ENCODE data around the gene FSTL5. TPM values are rescaled to one million over a fixed set of nuclear protein-coding genes. Genes with fewer than 3 reads are reported as not detected.
"Not testable (repeated sequence)": the region's sequence is repeated elsewhere in the genome, so short reads cannot be mapped to it uniquely, and the experiment has no call there.

FSTL5 gene
- total RNA-seq: not detected
- long read RNA-seq, donor 1: 0 reads
- long read RNA-seq, donor 2: 0 reads

DNA sequence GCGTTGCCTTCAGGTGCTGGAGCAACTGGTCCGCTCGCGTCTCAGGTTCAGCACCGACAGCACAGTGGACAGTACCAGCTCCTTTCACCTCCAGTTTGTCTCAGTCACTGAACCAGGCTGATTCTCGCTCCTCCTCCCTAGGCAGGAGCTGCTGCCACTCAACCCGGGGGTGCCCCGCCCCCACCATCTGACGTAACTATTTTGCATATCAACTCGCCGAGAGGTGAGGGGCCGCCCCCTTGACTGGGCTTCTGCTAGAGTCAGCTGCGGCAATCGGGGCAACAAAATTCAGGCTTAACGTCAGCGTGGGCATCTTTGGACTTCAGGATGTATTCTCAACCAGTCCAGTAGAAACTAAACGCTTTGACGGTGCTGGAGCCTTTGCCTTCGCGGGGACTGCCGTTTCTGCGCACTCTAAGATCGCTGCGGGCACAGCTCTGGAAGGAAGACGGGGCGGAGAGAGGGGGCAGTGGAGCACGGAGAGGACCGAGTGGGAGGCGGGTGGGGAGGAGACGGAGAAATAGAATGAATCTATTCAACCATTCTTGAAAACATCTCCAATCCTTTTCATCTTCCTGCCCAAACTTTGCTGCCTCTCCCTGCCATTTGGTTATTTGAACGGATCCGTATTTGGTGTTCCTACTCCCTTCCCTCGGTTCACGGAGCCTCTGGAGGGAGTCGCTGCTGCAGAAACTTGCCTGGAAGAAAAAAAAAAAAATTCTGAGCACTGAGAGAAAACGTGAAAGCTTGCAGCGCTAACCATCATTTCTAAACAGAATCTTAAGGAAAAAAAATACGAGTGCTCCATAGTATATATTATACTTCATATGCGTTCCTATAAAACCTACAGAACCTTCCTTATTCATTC lies at the start of gene FSTL5:
Gene FSTL5, minus strand, starts transcription at position 109 of the 868 bp plus-strand sequence. CDS start 52,604 bp downstream, outside the sequence.
- intact Hi-C loops (cut with DNase I): no loop called here
- peak; percentile 76 for DNase-seq (ENCODE audit: low spot score)

DNA sequence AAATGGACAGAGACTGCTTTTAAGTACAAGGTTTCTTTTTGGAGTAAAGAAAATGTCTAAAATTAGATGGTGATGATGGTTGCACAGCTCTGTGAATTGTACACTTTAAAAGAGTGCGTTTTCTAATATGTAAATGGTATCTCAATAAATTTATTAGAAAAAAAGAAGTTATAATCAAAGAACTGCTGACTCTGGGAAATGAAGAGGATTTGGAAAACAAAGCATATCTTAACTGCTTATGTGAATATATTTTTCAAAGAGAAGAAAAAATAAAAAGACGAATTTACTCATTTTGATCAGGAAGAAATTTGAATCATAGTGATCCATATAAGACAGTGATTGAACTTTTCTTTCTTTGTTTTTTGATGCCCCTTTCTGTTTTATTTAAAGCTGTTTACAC lies 45.9 kb upstream of the FSTL5 start:
- intact Hi-C loops (cut with DNase I): no loop called here
- no peak for DNase-seq (ENCODE audit: low spot score)

DNA sequence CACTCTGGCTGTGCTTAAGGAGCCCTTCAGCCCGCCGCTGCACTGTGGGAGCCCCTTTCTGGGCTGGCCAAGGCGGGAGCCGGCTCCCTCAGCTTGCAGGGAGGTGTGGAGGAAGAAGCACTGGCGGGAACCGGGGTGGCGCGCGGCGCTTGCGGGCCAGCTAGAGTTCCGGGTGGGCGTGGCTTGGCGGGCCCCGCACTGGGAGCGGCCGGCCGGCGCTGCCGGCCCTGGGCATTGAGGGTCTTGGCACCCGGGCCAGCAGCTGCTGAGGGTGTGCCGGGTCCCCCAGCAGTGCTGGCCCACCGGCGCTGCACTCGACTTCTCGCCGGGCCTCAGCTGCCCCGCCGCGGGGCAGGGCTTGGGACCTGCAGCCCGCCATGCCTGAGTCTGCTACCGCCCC lies 39.7 kb upstream of the FSTL5 start:
- peak; percentile 55 for DNase-seq (ENCODE audit: low spot score)
- intact Hi-C loops (cut with DNase I): not testable (repeated sequence)

DNA sequence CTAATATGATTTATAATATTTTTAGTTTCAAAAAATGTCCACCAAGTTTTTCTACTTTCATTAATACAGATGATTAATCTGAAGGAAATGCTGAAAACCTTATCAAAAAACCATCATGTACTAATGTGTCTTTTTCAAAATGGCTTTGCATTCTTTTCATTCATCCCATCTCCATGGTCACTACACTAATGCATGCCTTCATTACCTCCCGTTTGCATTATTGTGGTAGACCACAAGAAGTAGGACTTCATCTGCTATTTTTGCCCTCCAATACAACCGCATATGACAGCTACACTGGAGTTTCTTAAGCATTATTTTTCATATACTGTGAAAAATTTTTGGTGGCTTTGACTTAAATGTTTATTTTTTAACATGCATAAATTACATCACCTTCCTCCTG lies 37.9 kb upstream of the FSTL5 start:
- intact Hi-C loops (cut with DNase I): no loop called here
- DNase-seq (ENCODE audit: low spot score): no peak

DNA sequence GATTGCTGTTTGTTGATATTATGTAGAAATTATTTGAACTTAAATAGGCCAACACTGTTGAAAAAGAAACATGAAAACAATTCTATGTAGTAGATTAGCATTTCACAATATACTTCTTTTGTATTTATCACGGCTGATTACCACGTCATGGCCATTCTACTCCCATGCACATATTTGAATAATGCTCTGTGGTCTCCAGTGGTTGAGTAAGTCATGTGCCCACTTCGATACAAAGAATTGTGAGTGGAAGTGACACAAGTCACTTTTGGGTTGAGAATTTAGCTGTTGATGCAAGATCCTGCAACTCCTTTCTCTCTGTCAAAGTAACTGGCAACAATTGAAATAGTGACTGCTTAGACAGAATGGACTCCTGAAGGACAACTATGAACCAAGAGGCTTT lies 6.7 kb upstream of the FSTL5 start:
- no peak for DNase-seq (ENCODE audit: low spot score)
- intact Hi-C loops (cut with DNase I): no loop called here

DNA sequence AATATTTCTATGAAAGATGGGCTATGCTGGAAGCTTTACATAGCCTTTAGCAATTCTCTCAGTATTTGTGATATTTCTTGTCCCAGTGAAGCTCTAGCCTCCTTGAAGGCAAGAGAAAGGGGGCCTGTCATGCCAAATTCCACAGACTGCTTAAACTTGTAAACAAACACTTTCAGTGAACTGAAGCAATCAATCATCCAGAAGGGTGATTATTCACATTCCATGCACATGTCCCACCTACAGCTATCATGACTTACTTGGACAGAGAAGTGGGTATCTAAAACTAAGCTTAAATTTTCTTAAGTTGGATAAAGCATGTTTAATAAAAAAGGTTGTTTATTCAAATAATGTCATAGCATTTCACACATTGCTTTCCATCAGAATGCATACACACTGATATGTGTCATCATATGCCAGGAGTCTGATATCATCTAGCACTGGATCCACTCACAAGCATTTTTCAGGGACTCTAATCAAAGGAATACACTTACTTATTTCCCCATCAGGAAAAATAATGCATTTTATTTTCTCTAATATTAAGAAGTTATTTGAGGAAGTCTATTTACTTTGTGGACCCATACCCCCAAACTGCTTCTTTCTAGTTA lies 1.2 kb upstream of the FSTL5 start:
- no peak for DNase-seq (ENCODE audit: low spot score)
- intact Hi-C loops (cut with DNase I): no loop called here

DNA sequence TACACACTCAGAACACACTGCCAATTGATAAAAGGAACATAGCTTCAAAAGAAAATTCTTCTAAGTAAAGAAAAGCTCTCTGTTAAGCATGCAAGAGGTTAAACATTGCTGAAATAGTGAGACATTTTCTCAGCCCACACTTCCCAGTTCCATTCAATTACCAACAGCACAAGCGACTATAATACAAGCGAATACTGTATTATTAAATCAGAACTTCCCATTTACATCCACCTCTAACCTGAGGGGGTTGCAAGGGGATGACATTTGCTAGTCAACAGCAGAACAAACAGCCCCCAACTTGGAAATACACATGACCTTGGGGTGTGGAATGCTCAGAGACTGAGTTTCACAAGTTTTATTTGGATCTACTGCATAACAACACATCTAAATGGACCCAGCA lies 1.1 kb downstream of the FSTL5 start:
- intact Hi-C loops (cut with DNase I): no loop called here
- no peak for DNase-seq (ENCODE audit: low spot score)

DNA sequence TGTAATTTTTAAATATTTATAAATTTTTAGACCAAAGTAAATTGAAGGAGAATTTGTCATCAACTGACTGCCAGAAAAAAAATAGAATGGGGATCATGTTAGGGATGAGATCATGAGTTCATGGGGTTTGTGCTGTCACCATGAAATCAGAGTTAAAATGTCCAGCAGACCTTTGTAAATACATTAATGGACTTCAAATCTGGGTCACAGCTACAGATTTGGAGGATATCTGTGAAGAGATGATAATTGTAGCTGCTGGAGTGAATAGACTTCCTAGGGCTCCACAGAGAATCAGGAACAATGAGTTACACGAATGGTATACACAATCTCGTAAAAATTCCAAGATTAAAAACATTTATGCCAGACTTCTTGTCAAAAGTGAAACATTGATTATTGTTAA lies 6.6 kb downstream of the FSTL5 start:
- DNase-seq (ENCODE audit: low spot score): no peak
- intact Hi-C loops (cut with DNase I): no loop called here

DNA sequence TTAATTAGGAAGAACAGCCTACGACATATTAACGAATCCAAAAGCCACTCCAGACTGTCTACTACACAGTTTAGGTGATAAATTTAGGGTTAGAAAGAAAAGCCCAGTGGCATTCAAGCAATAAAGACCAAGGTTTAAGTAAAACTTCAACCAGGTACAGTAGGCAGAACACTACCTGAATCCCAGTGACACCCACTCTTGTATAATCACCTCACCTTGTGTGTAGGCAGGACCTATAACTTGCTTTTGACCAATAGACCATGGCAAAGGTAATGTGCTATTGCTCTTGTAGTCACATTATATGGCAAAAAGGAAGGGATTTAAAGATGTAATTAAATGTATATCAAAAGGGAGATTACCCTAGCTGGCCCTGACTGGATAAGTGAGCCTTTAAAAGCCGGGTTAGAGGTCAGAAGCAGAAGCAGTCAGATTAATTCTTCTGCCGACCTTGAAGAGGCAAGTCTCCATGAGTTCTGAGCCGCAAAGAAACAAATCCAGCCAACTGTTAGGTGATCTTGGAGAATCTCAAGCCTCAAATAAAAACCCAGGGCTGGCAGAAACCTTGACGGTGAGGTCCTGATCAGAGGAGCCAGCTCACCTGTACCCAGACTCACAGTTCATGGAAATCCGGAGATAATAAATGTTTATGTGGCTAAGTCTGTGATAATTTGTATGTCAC lies 8.8 kb downstream of the FSTL5 start:
- intact Hi-C loops (cut with DNase I): no loop called here
- DNase-seq (ENCODE audit: low spot score): no peak

DNA sequence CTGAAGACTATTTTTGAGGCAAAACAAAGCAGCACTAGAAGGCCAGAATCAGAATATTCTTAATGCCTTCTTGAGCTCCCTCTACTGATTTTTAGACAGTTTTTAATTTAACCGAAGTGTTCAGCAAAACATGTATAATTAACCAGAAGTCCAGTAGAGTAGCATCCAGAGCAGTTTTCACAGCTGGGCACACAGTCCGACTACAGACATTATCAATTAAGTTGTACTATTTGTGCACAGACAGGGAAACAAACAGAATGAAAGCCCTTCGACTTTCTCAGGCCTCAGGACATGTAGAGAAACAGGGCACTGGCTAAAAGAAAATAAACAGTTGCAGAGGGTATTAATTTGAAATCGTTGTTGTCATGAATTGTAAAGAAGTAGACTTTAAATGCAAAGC lies 11.9 kb downstream of the FSTL5 start:
- intact Hi-C loops (cut with DNase I): no loop called here

DNA sequence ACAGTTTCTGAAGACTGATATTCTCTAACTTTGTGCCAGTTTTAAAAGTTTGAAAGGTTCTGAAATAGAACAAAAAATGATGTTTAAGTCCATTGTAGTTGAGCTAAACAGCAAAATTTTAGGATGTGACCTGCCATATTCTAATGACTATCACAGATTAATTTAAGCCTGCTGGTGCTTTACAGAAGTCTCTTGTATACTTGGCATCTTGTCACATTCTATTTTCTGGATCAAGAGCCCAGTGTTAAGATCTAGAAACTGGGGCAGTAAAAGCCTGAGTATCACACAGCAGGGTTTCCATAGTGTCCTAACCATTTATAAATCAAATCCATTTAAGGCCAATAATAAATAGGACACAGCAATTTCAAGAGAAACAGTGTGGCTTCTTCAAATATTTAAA lies 12.4 kb downstream of the FSTL5 start:
- no peak for DNase-seq (ENCODE audit: low spot score)
- intact Hi-C loops (cut with DNase I): no loop called here

More for the DNA sequence above, 11.9 kb downstream of the FSTL5 start:
- no peak for DNase-seq (ENCODE audit: low spot score)

DNA sequence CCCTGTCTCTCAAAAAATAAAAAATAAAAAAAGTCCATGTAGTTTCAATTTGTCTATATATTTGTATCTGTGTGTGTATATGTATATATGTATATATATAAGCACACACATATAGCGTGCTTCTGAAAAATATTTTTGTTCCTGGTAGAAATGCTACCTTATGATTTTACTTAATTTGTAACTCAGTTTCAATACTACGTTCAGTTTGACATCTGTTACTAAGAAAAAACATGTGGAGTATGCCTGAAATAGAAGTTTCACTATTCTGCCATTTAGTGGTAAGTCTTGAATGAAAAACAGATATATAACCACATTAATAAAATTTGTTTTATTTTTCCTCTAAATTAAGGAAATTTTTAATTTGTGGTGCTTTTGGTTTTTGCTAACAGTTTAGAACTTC lies 14.2 kb downstream of the FSTL5 start:
- no peak for DNase-seq (ENCODE audit: low spot score)
- intact Hi-C loops (cut with DNase I): no loop called here

DNA sequence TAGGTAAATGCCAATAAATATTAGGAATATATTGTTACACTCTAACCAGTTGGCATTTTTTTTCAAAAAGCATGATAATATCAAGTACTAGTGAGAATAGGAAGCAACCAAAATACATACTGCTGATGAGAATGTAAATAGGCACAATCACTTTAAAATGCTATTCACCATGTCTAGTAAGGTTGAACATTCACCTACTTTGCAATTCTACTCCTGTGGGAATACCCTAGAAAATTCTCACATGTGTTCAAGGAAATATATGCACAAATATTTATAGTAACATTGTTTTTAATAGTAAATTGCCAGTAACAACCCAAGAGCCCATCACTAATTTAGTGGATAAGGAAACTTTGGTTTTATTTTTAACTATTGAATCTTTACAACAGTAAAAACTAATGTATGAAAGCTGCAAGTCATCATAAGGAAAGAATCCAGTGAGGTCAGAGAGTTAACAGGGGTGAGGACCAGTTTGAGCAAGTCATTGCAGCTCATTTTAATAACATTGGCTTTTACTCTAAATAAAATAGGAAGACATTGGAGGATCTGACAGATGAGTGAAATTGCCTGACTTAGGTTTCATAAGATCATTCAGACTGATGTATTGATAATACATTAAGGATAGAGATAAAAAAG lies 23.6 kb downstream of the FSTL5 start:
- intact Hi-C loops (cut with DNase I): no loop called here
- no peak for DNase-seq (ENCODE audit: low spot score)

DNA sequence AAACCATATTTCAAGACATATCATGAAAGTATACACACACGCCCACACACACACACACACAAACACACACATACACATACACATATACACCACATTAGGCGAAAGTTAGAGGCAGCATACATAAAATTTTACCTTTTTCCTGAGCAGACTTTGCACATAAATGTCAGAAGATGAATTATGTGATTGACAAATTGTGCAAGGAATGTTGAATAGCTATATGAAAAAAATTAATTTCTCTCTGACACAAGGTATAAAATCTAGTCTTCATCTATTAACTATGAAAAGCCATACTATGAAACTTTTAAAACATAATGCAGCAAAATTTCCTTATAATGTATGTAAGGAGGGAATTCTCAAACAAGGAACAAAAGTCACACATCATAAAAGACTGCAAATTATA lies 24.4 kb downstream of the FSTL5 start:
- intact Hi-C loops (cut with DNase I): no loop called here

DNA sequence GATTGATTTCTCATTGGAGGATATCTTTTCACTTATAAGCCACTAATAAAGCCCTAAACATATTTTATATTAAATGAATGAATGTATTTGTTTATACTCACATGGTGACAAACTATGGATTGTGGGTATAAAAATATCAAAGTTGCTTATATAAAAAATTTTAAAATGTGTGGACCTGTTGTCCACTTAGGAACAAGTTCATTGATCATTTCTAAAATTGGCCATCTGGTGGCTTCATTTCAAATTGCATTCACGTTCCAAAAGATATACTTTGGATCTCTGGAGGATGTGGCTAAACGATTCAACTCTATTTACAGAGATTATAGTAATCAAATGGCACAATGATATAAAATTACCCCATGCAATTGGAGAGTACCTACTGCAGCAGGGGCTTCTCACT lies 32.5 kb downstream of the FSTL5 start:
- intact Hi-C loops (cut with DNase I): no loop called here
- DNase-seq (ENCODE audit: low spot score): no peak

More for the DNA sequence above, 24.4 kb downstream of the FSTL5 start:
- no peak for DNase-seq (ENCODE audit: low spot score)

DNA sequence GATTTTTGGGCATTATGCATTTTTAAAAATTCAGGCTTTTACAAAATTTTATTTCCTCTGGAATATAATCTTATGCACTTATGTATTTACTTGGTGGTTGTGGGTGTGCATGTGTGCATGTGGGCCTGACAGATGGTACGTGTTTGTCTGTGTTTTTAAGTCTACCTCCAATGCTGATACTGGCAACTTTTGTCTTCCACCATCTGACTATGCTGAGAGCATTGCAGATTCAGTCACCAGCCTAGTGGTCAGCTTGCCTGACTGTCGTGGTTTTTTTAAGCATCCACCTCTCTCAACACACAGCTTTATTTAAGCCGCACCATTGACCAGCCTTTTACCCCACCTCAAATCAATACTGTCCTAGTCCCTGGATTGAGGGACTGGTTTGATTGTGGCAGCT lies 37.1 kb downstream of the FSTL5 start:
- intact Hi-C loops (cut with DNase I): no loop called here
- no peak for DNase-seq (ENCODE audit: low spot score)

DNA sequence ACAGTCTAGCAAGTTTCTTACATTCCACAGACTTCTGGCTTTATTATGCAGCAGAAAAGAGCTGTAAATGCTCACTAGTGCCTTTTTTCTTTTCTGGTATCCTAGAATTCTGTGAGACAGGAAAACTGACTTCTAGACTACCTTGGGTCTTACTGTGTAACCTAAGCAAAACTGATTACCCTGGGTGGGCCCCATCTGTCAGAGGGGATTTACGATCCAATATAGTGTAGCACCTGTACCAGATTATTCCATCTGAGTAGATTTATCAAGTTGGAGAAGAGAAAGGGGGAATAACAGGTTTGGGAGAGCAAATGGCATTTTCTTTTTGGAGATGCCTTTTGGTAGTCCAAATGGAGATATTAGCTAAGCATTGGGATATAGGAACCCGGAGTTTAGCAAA lies 46.7 kb downstream of the FSTL5 start:
- no peak for DNase-seq (ENCODE audit: low spot score)
- intact Hi-C loops (cut with DNase I): loop anchor here in 1 of 2 donors (10.0 kb wide), 1 partner anchor 1888 kb away; no protein-coding TSS in a partner anchor

DNA sequence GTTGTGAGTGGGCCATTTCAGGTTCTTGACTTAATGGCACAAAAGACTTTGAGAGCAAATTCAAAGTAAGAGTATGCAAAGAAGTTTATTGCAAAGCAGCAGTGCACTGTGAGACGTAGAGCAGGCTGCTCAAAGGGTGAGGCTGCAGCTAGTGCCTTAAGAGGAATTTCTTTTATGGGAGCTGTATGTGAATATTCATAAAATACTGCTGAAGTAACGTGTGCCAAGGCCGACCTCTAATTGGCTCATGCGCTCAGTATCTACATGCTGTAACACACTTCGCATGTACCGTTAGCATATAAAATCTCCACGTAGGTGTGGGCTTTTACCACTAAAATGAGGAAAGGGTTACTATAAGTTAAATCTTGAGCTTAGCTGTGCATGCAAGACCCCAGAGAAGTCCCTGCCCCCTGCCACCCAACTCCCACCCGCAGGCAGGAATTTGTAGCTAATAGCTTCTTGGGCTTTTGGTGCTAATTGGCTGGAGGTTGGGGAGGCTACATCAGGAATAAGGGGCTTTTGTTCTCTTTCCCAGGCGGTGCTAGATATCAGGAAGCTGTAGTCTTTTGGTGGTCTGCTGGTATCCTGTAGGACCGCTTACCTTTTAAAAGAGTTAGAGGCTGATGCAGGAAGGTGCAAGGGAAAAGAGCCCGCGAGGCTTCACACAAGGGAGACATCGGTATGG lies 47.6 kb downstream of the FSTL5 start:
- intact Hi-C loops (cut with DNase I): loop anchor here in 1 of 2 donors (10.0 kb wide), 1 partner anchor 1889 kb away; no protein-coding TSS in a partner anchor
- no peak for DNase-seq (ENCODE audit: low spot score)

DNA sequence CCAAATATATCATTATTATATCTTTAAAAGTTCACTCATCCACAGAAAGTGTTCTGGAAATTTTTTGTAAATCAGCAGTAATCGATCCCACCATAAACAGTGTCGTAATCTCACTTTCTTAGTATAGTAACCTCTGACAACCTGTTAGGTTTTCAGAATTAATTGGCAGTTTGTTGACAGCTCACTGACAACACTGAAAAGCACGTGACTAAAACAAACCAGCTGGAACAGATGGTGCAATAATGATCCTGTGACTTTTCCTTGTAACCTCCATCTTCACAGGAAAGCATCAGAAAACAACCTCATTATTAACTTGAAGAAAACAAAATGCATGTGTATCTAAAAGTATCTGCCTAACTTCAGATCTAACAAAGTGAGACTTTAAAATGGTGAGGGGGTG lies 48.5 kb downstream of the FSTL5 start:
- DNase-seq (ENCODE audit: low spot score): no peak
- intact Hi-C loops (cut with DNase I): loop anchor here in 1 of 2 donors (10.0 kb wide), 1 partner anchor 1889 kb away; no protein-coding TSS in a partner anchor

Data from posterior vena cava (tissue), 2 donors.